Left lung (tissue), 10 donors: ENCODE measurements around the gene NOX3. TPM values are rescaled to one million over a fixed set of nuclear protein-coding genes. Genes with fewer than 3 reads are reported as not detected.

Experiments used
- ATAC-seq: fragments of 200-7000 bp; cut with Tn5 transposase; one replicate; pipeline ENCODE4 v1.9.1; 2020; ENCODE audit warnings: moderate library complexity
- DNase-seq, 4 donors: peaks; one replicate each; pipeline ENCODE4 v3.0.0-alpha.2; 2013 to 2020
- H3K27ac ChIP-seq, 2 donors: fragments of 200-600 bp; sonication (generic) in 1 of 2; one replicate each; pipeline versions ENCODE4 v1.5.0 to v1.8.0; 2020 to 2021
- H3K27me3 ChIP-seq, 2 donors: fragments of 200-600 bp; sonication (generic) in 1 of 2; one replicate each; pipeline versions ENCODE4 v1.5.0 to v1.8.0; 2020 to 2021
- H3K36me3 ChIP-seq, 2 donors: fragments of 200-600 bp; sonication (generic) in 1 of 2; one replicate each; pipeline versions ENCODE4 v1.5.0 to v1.8.0; 2020 to 2021
- H3K4me1 ChIP-seq, 2 donors: fragments of 200-600 bp; one replicate each; pipeline ENCODE4 v1.8.0; 2021
- H3K4me3 ChIP-seq, 2 donors: fragments of 200-600 bp; sonication (generic) in 1 of 2; one replicate each; pipeline versions ENCODE4 v1.5.0 to v1.8.0; 2020 to 2021; ENCODE audit warnings: mild to moderate bottlenecking in 1 of 2
- H3K9me3 ChIP-seq, 2 donors: fragments of 200-600 bp; sonication (generic) in 1 of 2; one replicate each; pipeline versions ENCODE4 v1.5.0 to v1.8.0; 2020 to 2021
- CTCF ChIP-seq, 2 donors: fragments of 200-600 bp; sonication (generic) in 1 of 2; IDR thresholded peaks; one replicate each; pipeline versions ENCODE4 v1.5.0 to v1.8.0; 2021; ENCODE audit warnings: antibody characterized with exemption in 2 of 2
- intact Hi-C, 2 donors: fragments of 100-400 bp; cut with DNase I; formaldehyde crosslinking; loops; one replicate each; pipeline versions ENCODE4 v1.11.2 to v1.14.2; 2022
- polyA plus RNA-seq, 6 donors: library from polyadenylated mRNA; unstranded; fragments of 120-200 nt; gene quantifications; one replicate each; pipeline ENCODE4 v1.2.1, GENCODE V29; 2013; ENCODE audit not compliant: insufficient read length in 6 of 6
- total RNA-seq, 2 donors: library from RNA; stranded (reverse); fragmentation: NEBNext Ultra II Directional; extraction: Animal tissue kit (Norgen Biotek cat#: 25700); gene quantifications; one replicate each; pipeline ENCODE4 v1.2.1, GENCODE V29; 2021
- donor health status: DM: no; HTN: yes; CAD: no.
- donor health status: DM: no; HTN: no; CAD: no.

NOX3 gene
- total and polyA plus RNA-seq, 8 donors: not detected

- Histone ChIP-seq H3K36me3 (no peaks in the 10 kb centered on the region), H3K4me3 (no peak overlapping the region), H3K27ac (no peak overlapping the region), H3K9me3 (peaks cover 0 to 28% of the 10 kb centered on the region in 2 donors), H3K4me1 (no peaks in the 10 kb centered on the region), H3K27me3 (no peaks in the 10 kb centered on the region)
- intact Hi-C loops: no loop called here
- ATAC-seq (no peak), DNase-seq (no peak)
- TF ChIP-seq CTCF (IDR thresholded peaks at IDR 0.05): no peak
These were observed 106.5 kb downstream of the NOX3 start for GRCh38 chr6:155349129-155349528.

- Histone ChIP-seq H3K4me3 (no peak overlapping the region), H3K27ac (no peak overlapping the region), H3K27me3 (no peaks in the 10 kb centered on the region), H3K36me3 (no peaks in the 10 kb centered on the region), H3K4me1 (no peaks in the 10 kb centered on the region), H3K9me3 (peaks cover 0 to 16% of the 10 kb centered on the region in 2 donors)
- no peak for TF ChIP-seq CTCF (IDR thresholded peaks at IDR 0.05)
- ATAC-seq: no peak
- intact Hi-C loops: no loop called here
- no peak for DNase-seq
These were observed 107.8 kb downstream of the NOX3 start for GRCh38 chr6:155347800-155348199.

- intact Hi-C loops: no loop called here
- no peak for TF ChIP-seq CTCF (IDR thresholded peaks at IDR 0.05)
- H3K9me3 ChIP-seq: peaks cover 0 to 16% of the 10 kb centered on the region in 2 donors
- no peak for DNase-seq
- H3K4me1 ChIP-seq: no peaks in the 10 kb centered on the region
- ATAC-seq: no peak
- H3K27me3 ChIP-seq: no peaks in the 10 kb centered on the region
- no peak overlapping the region for H3K4me3 ChIP-seq
- no peaks in the 10 kb centered on the region for H3K36me3 ChIP-seq
- no peak overlapping the region for H3K27ac ChIP-seq
These were observed 108.7 kb downstream of the NOX3 start for GRCh38 chr6:155346957-155347356.

Other genes with a start within 250 kb of the NOX3 start
- gene CLDN20, start 191.8 kb downstream of the NOX3 start, total RNA-seq: not detected
- gene CLDN20, start 191.8 kb downstream of the NOX3 start, polyA plus RNA-seq: 1 to 10 TPM; 1.2 to 4.3 (median 3.0) TPM
- 10 to 100 TPM; 20.6 to 21.0 TPM for gene TFB1M, start 141.4 kb downstream of the NOX3 start, total RNA-seq
- gene TFB1M, start 141.4 kb downstream of the NOX3 start, polyA plus RNA-seq: 10 to 100 TPM; 21.7 to 29.4 (median 25.6) TPM